Muscle of leg (tissue), 11 donors: ENCODE data around the gene IGF2. TPM values are rescaled to one million over a fixed set of nuclear protein-coding genes. Genes with fewer than 3 reads are reported as not detected.
"Not testable (repeated sequence)": the region's sequence is repeated elsewhere in the genome, so short reads cannot be mapped to it uniquely, and the experiment has no call there.

Experiments used
- DNase-seq: peaks from one replicate; pipeline ENCODE4 v3.0.0; 2013
- H3K27ac ChIP-seq: one replicate; pipeline ENCODE4 v1.5.1; 2013; ENCODE audit warnings: mild to moderate bottlenecking, low read length, control low read depth
- H3K27me3 ChIP-seq: one replicate; pipeline ENCODE4 v1.6.1; 2013; ENCODE audit warnings: low read length; ENCODE audit not compliant: control insufficient read depth, insufficient read depth
- H3K36me3 ChIP-seq: one replicate; pipeline ENCODE4 v1.6.1; 2013; ENCODE audit warnings: low read length; ENCODE audit not compliant: control insufficient read depth, insufficient read depth
- H3K4me1 ChIP-seq: one replicate; pipeline ENCODE4 v1.6.1; 2013; ENCODE audit warnings: low read length; ENCODE audit not compliant: control insufficient read depth, insufficient read depth
- H3K4me3 ChIP-seq: one replicate; pipeline ENCODE4 v1.5.1; 2013; ENCODE audit warnings: low read length, control low read depth
- H3K9me3 ChIP-seq: replicated peaks from 2 replicates; pipeline ENCODE4 v1.6.1; 2013; ENCODE audit warnings: low read depth, low read length; ENCODE audit not compliant: control insufficient read depth
- WGBS: methylation state at CpG from one replicate; pipeline ENCODE4 v1.1.5; 2013; ENCODE audit warnings: missing lambda C conversion rate; ENCODE audit not compliant: insufficient coverage; 5-methylcytosine and 5-hydroxymethylcytosine counted together
- polyA plus RNA-seq, 8 donors: library from polyadenylated mRNA; unstranded; fragments of 120-200 nt; gene quantifications; one replicate each; pipeline versions ENCODE4 v1.2.1 to v1.2.3, GENCODE V29; 2013; ENCODE audit warnings: inconsistent platforms in 1 of 8, low replicate concordance in 1 of 8; ENCODE audit not compliant: insufficient read length in 8 of 8, insufficient read depth in 1 of 8
- total RNA-seq: library from RNA; stranded (reverse); fragments of 120-200 nt; gene quantifications from one replicate; pipeline ENCODE4 v1.2.4, GENCODE V29; 2013

Gene IGF2
- total and polyA plus RNA-seq, 9 donors, result 1,262 to 5,136 (median 4,438) TPM

GRCh38 chr11:2180347-2180746 is 41.2 kb upstream of the IGF2 start:
- H3K36me3 ChIP-seq, result no peaks in the 10 kb centered on the region
- H3K9me3 ChIP-seq, result no peaks in the 10 kb centered on the region
- H3K27me3 ChIP-seq, result peaks cover 23% of the 10 kb centered on the region
- H3K27ac ChIP-seq, result no peak overlapping the region
- H3K4me1 ChIP-seq, result no peaks in the 10 kb centered on the region
- WGBS, result 77% methylated on average over 4 of the region's 15 CpGs
- DNase-seq, result no peak
- H3K4me3 ChIP-seq, result no peak overlapping the region

GRCh38 chr11:2179516-2179915 is 40.3 kb upstream of the IGF2 start:
- no peak overlapping the region for H3K27ac ChIP-seq
- no peaks in the 10 kb centered on the region for H3K36me3 ChIP-seq
- WGBS, result 77% methylated on average over 10 of the region's 10 CpGs
- H3K4me1 ChIP-seq, result no peaks in the 10 kb centered on the region
- no peaks in the 10 kb centered on the region for H3K9me3 ChIP-seq
- DNase-seq, result no peak
- H3K4me3 ChIP-seq, result no peak overlapping the region
- H3K27me3 ChIP-seq, result peaks cover 16% of the 10 kb centered on the region

- Histone ChIP-seq H3K27ac (no peak overlapping the region), H3K27me3 (peaks cover 11% of the 10 kb centered on the region)
Observed at GRCh38 chr11:2178906-2179494, 39.8 kb upstream of the IGF2 start.

GRCh38 chr11:2178055-2178773 is 39.0 kb upstream of the IGF2 start:
- 72% methylated on average over 9 of the region's 16 CpGs for WGBS
- H3K4me3 ChIP-seq, H3K36me3 ChIP-seq, H3K27ac ChIP-seq, H3K4me1 ChIP-seq, DNase-seq, H3K9me3 ChIP-seq: not testable (repeated sequence)
- peaks cover 11% of the 10 kb centered on the region for H3K27me3 ChIP-seq

More at GRCh38 chr11:2178906-2179494, 39.8 kb upstream of the IGF2 start:
- Histone ChIP-seq H3K36me3 (no peaks in the 10 kb centered on the region), H3K4me3 (no peak overlapping the region), H3K9me3 (no peaks in the 10 kb centered on the region), H3K4me1 (no peaks in the 10 kb centered on the region)
- no peak for DNase-seq
- WGBS, result 47% methylated on average over 14 of the region's 16 CpGs

GRCh38 chr11:2177076-2177475 is 37.9 kb upstream of the IGF2 start:
- no peak for DNase-seq
- 14% methylated on average over 11 of the region's 18 CpGs for WGBS
- no peaks in the 10 kb centered on the region for H3K4me1 ChIP-seq

GRCh38 chr11:2176389-2176900 is 37.3 kb upstream of the IGF2 start:
- Histone ChIP-seq H3K4me3 (no peak overlapping the region), H3K27ac (no peak overlapping the region), H3K9me3 (no peaks in the 10 kb centered on the region), H3K27me3 (peaks cover 6% of the 10 kb centered on the region), H3K36me3 (no peaks in the 10 kb centered on the region), H3K4me1 (no peaks in the 10 kb centered on the region)
- WGBS, result 92% methylated on average over 10 of the region's 14 CpGs
- no peak for DNase-seq

More at GRCh38 chr11:2177076-2177475, 37.9 kb upstream of the IGF2 start:
- Histone ChIP-seq H3K9me3 (no peaks in the 10 kb centered on the region), H3K36me3 (no peaks in the 10 kb centered on the region), H3K27ac (no peak overlapping the region), H3K27me3 (peaks cover 9% of the 10 kb centered on the region), H3K4me3 (no peak overlapping the region)

- Histone ChIP-seq H3K4me1 (no peaks in the 10 kb centered on the region), H3K9me3 (no peaks in the 10 kb centered on the region), H3K36me3 (no peaks in the 10 kb centered on the region), H3K4me3 (no peak overlapping the region), H3K27ac (no peak overlapping the region), H3K27me3 (peaks cover 7% of the 10 kb centered on the region)
- 59% methylated on average over 13 of the region's 13 CpGs for WGBS
- no peak for DNase-seq
Observed at GRCh38 chr11:2175659-2176058, 36.5 kb upstream of the IGF2 start.

- 86% methylated on average over 11 of the region's 11 CpGs for WGBS
- no peaks in the 10 kb centered on the region for H3K36me3 ChIP-seq
- no peaks in the 10 kb centered on the region for H3K9me3 ChIP-seq
- peaks cover 9% of the 10 kb centered on the region for H3K27me3 ChIP-seq
- no peaks in the 10 kb centered on the region for H3K4me1 ChIP-seq
- no peak overlapping the region for H3K27ac ChIP-seq
- DNase-seq, result no peak
- no peak overlapping the region for H3K4me3 ChIP-seq
Observed at GRCh38 chr11:2174361-2174760, 35.2 kb upstream of the IGF2 start.

- Histone ChIP-seq H3K36me3 (no peaks in the 10 kb centered on the region), H3K27ac (no peak overlapping the region), H3K9me3 (no peaks in the 10 kb centered on the region)
Observed at GRCh38 chr11:2173761-2174160, 34.6 kb upstream of the IGF2 start.

GRCh38 chr11:2173150-2173693 is 34.0 kb upstream of the IGF2 start:
- H3K27ac ChIP-seq, result no peak overlapping the region
- H3K9me3 ChIP-seq, result no peaks in the 10 kb centered on the region
- no peaks in the 10 kb centered on the region for H3K36me3 ChIP-seq
- peaks cover 9% of the 10 kb centered on the region for H3K27me3 ChIP-seq
- 78% methylated on average over 16 of the region's 16 CpGs for WGBS
- no peak overlapping the region for H3K4me3 ChIP-seq
- DNase-seq, result no peak
- H3K4me1 ChIP-seq, result no peaks in the 10 kb centered on the region

More at GRCh38 chr11:2173761-2174160, 34.6 kb upstream of the IGF2 start:
- Histone ChIP-seq H3K4me3 (no peak overlapping the region), H3K4me1 (no peaks in the 10 kb centered on the region), H3K27me3 (peaks cover 10% of the 10 kb centered on the region)
- WGBS, result 69% methylated on average over 10 of the region's 11 CpGs
- no peak for DNase-seq
